Fibroblast of the aortic adventitia (primary cell): ENCODE results near the gene ZNF516. TPM values are rescaled to one million over a fixed set of nuclear protein-coding genes. Genes with fewer than 3 reads are reported as not detected.

Experiments
- DNase-seq: peaks from one replicate; pipeline ENCODE4 v3.0.0-alpha.2; 2010; ENCODE audit warnings: low read depth
- H3K4me3 ChIP-seq: 2 replicates; pipeline ENCODE4 v1.5.1; 2011; ENCODE audit warnings: low read depth, mild to moderate bottlenecking, control low read depth, low read length, moderate library complexity
- total RNA-seq: library from RNA; depleted of rRNA; stranded (reverse); fragments of >200 nt; gene quantifications from 2 replicates; pipeline ENCODE4 v1.2.3, GENCODE V29; 2012; ENCODE audit warnings: low replicate concordance
- TF ChIP-seq, protein P1 (sequence below): IDR thresholded peaks from 2 replicates; pipeline ENCODE4 v1.5.1; 2011; ENCODE audit warnings: mild to moderate bottlenecking, low read length, control low read depth, inconsistent platforms; ENCODE audit not compliant: insufficient read depth

ZNF516 gene
- total RNA-seq, 1 donor: 21.9 TPM

DNA sequence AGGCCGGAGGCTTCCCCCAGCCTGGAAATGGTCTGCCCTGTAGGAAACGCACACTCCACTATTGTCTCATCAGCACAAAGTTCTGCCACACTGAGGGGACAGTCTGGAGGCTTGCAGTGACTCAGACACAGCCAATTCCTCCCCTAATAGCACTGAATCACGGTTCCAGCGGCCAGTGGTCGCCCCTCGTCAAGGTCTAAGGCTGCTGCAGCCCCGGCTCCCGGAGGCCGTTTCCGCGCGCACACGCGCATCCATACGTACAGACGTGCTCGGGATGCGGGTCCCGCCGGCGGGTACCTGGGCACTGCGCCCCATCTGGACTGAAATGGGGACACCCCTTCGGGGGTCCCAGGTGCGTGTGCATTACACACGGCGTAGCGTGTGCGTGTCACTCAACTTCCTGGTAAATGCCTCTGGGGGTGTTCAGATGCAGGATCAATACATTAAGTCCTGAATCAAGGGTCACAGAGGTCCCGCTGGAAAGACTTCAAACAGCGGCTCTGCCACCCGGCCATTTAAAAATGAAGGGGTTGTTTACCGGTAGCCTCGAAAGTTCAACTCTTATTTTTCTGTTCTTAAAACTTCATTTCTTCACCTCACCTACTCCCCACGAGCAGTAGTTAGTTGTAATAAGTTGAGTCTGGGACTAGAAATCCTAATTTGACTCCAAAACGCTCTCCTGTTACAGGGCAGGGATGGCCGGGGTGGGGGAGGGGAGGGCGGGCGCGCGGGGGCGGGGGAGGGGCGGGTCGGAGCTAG, 572 bp upstream of the ZNF516 start:
- TF ChIP-seq, protein P1, sequence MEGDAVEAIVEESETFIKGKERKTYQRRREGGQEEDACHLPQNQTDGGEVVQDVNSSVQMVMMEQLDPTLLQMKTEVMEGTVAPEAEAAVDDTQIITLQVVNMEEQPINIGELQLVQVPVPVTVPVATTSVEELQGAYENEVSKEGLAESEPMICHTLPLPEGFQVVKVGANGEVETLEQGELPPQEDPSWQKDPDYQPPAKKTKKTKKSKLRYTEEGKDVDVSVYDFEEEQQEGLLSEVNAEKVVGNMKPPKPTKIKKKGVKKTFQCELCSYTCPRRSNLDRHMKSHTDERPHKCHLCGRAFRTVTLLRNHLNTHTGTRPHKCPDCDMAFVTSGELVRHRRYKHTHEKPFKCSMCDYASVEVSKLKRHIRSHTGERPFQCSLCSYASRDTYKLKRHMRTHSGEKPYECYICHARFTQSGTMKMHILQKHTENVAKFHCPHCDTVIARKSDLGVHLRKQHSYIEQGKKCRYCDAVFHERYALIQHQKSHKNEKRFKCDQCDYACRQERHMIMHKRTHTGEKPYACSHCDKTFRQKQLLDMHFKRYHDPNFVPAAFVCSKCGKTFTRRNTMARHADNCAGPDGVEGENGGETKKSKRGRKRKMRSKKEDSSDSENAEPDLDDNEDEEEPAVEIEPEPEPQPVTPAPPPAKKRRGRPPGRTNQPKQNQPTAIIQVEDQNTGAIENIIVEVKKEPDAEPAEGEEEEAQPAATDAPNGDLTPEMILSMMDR: no peak

DNA sequence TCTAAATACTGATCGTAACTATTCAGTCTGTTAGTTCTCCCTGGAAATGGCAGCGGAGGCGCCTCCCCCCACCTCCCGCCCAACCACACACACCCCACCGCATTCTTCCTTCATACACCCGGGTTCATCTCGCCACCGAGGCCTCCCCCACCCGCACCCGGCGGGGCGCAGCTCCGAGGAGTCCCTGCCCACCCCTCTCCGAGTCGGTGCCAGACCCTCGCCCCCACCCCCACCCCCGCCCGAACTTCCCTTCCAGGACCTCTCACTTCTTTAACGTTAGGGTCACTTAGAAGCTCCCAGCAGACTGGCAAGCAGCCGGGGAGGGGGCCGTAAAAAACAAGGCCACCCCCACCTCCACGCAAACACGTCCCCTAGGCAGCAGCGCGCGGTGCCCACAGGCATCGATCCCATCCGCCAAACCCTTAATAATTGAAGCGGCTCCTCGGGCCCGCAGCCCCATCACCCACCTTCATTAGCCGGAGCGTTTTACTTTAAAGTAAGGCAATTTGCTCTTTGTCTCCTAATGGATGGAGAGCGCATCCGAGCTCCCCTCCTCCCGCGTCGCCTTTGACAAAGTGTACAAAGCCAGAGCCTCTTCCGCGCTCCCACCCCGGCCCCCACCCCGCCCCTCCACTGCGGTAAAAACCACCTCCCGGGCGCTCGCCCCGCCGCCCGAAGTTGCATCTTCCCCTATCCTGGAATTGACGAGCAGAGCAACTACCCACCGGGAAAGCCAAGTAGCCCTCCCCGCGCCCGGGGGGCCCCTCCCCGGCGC, 624 bp downstream of the ZNF516 start:
- H3K4me3 ChIP-seq: peak overlapping the region; percentile 73
- TF ChIP-seq, protein P1: no peak
- peak; percentile 45 for DNase-seq

More for the DNA sequence above, 572 bp upstream of the ZNF516 start:
- peak; percentile 51 for DNase-seq
- peak overlapping the region; percentile 77 for H3K4me3 ChIP-seq

DNA sequence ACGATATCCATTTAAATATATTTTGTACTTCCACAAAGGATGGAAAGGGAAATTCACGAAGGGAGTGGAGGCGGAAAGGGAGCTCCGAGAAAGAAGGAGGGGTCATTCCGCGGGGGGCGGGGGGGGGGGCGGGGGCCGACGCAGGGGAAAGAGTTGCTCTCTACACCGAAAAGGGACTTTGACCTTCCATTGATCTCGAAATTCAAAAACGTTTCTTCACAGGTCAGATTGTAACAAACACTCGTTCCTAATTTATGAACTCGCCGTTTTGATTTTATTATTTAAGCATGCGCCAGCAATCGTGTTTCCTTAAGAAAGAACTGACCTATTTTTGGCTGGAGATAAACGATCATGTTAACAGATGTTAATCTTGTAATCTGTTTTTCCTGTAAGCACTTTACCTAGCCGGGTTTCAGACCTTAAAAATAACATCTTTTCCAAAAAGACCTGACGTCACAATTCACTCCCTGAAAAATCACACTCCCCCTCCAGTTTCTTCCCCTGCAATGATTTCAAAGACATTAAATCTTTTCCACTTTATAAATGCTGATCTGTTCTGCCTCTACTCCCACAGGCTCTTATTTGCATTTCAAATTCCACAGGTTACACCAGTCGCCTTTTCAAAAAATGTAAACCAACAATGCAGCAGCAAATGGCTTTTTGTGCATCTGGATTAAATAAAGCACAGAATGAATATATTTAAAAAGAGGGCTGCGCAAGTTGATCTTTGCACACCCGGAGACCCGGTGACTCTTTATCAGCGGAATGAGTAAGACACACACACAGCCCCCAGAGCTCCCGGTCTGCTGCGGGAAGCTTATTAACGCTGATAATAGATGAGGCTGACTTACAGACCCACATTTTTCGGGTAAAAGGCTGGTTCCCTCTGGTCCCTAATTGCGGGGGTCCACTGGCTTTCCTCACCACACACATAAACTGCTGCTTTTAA, 1.6 kb downstream of the ZNF516 start:
- peak overlapping the region; percentile 73 for H3K4me3 ChIP-seq
- TF ChIP-seq, protein P1: no peak
- peak; percentile 58 for DNase-seq

DNA sequence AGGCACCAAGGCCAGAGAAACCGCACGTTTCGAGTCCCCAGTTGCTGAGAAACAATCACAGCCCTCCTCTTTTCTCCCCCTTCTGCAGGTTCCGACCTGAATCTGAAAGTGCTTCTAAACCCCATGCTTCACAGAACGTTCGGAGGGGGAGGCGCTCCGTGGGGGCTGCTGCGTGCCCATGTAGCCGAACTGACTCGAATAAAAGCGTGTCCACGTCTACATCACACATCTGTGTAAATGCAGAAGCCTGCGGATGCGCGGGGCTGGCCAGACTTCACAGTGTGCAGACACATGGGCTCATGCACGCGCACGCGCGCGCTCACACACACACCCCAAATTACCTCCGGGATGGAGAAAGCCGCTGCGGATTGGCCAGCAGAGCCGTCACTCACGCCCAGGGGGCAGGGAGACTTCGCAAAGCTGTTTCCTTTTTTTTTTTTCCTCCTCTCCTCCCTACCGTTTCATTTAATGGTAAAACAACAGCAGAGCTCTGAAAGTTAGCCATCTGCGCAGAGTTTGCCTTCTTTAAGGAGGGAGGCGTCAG, 2.3 kb downstream of the ZNF516 start:
- DNase-seq: peak; percentile 99
- TF ChIP-seq, protein P1: no peak
- peak overlapping the region; percentile 73 for H3K4me3 ChIP-seq

GRCh38 chr18:76491776-76492668, 3.0 kb downstream of the ZNF516 start:
- peak; percentile 37 for DNase-seq

More at GRCh38 chr18:76491776-76492668, 3.0 kb downstream of the ZNF516 start:
- TF ChIP-seq, protein P1: no peak
- H3K4me3 ChIP-seq: peak overlapping the region; percentile 73
